Mesenteric fat pad (tissue), 1 donor: ENCODE data around the gene GBF1. TPM values are rescaled to one million over a fixed set of nuclear protein-coding genes. Genes with fewer than 3 reads are reported as not detected.

Experiments used
- DNase-seq: peaks from one replicate; pipeline ENCODE4 v3.0.0-alpha.2; 2020; ENCODE audit warnings: low spot score
- total RNA-seq: library from RNA; stranded (reverse); fragmentation: NEBNext Ultra II Directional; extraction: Animal tissue kit (Norgen Biotek cat#: 25700); gene quantifications from one replicate; pipeline ENCODE4 v1.2.1, GENCODE V29; 2021
- donor health status: DM: yes; HTN: yes; CAD: no.

Gene GBF1
- total RNA-seq, 1 donor from 2014 or later: 34.9 TPM

DNA sequence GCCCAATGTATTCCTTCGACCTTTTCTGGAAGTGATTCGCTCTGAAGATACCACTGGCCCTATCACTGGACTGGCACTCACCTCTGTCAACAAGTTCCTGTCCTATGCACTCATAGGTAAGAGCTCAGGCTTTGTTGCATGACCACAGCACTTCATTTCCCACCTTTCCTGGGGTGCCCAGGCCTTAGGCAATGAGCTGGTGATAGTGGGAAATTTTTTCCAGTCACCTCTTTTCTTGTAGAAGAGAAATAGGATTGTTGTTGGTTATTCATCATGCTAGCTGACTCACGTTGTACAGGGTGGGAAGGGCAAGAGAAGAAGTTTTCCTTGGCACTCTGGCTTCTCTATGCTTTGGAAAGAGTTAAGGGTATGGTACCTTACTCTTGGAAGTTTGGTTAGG is 98.7 kb downstream of the GBF1 start:
- DNase-seq: no peak

DNA sequence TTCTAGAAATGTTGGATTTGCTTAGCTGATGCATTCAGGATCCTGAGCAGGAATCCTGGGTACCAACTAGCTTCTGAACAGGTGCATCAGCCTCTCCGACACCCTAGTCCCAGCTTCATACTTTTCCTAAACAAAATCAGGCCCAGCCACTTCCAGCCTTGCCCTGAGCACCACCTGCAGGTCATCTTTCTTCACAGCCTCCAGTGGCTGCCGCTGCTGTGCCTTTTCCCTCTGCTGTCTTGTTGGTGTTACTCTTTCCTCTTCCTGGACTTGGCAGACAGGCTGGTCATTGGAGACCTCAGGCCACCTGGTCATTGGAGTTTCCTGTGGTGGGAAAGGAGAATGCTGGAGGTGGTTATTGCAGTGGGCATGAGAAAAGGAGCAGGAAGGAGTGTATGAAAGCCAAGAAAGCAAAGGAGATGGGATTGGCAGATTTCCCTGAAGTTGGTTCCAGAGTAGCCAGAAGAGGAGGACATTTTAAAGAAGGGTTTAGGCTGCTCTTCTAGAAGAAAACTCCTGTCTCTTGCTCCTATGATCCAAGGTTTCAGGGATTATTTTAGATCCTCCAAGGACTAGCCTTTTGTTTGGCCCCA is 102.0 kb downstream of the GBF1 start:
- DNase-seq: no peak

DNA sequence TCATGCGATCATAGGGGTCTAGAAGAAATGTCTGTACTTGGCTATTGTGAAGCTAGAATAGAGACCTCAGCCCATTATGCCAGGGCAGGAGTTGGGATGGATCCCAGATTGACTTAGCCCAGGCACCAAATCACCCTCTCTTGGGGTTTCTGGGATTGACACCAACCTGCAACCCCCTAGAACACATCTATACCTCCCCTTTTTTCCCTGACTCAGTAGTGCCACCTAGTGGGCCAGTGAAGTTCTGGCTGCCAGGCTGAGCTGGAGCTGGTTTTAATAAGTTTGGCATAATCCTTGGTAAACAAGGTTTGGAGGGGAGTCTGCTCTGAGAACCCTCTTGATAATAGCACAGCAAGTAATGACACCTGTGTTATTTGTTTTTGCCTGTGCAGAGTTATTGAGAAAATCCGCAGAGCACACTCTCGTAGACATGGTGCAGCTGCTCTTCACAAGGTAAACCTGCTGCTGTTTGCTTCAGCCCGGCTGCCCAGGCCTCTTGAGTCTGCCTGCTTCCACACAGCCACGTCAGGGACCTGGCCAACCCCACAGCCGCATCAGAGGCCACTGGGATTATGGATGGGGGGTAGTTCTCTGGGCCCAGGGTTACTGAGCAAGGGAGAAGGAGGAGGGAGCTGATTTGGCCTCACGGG is 106.9 kb downstream of the GBF1 start:
- no peak for DNase-seq

DNA sequence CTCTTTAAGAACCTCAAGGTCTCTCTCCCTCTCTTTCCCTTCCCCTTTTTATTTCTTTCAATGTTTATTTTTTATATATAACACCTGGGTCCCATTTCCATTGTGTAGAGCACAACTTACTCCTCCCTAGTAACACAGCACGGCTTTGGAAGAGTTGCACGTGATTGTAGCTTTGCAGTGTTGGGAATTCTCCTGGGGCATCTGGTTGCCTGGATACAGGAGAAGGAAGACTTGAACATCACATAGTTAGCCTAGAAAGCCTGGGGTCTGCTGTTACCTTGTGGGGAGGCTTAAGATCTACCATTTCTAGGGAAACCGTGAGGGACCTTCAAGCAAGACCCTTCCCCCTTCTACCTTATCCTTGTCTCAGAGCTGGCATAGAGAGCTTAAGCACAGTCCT is 109.1 kb downstream of the GBF1 start:
- no peak for DNase-seq

DNA sequence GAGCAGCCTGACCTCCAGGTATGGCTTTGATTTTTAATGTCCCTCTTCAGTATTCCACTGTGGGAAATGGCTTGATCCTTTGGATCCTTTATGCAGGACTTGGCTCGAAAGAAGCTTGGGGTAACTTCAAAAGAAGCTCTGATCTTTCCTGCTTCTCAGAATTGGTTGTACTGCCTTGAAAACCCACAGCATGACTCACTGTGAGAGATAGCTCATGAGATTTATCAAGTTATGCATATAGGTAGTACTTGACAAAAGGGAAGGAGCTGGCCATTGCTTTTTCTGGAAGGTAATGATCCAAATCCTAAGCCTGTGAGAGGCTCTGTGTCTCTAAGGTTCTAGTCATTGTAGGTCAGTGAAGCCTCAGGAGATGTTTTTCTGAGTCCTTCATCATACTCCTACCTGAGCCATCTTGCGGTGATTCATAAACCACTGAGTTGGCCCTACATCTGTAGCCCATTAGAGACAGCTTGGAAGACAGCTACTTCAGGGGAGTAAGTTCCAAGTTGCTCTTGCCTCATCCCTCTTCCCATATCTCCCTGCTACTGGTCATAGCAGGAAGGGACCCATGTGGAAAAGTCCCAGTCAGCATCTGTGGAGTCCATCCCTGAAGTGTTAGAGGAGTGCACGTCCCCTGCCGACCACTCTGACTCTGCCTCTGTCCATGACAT is 113.5 kb downstream of the GBF1 start:
- DNase-seq: no peak

DNA sequence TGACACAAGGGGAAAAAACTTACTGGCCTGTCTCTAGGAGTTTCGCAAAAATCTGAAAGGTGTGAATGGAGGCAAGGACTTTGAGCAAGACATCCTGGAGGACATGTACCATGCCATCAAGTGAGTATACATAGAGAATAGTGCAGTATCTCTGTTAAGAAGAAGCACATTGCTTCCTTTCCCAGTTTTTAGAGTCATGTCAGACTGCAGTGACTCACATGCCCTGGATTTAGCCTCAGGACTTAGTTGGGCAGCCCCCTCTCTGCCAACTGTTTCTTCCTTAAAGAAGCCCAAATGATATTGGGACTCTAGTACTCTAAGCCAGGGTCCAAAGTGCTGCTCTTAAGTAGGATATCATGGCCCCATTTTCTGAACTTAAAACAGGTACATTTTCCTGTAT is 122.1 kb downstream of the GBF1 start:
- DNase-seq: no peak

DNA sequence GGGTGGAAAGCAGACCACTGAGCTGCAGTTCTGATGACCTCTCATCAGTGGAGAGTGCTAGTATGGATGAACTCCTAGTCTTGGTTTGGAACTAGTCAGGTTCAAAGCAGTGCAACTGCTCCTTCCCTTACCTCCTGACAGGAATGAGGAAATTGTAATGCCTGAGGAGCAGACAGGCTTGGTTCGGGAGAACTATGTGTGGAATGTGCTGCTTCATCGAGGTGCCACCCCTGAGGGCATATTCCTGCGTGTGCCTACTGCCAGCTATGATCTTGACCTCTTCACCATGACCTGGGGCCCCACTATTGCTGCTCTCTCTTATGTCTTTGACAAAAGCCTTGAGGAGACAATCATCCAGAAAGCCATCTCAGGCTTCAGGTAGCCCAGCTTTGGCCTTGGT is 122.7 kb downstream of the GBF1 start:
- DNase-seq: no peak

DNA sequence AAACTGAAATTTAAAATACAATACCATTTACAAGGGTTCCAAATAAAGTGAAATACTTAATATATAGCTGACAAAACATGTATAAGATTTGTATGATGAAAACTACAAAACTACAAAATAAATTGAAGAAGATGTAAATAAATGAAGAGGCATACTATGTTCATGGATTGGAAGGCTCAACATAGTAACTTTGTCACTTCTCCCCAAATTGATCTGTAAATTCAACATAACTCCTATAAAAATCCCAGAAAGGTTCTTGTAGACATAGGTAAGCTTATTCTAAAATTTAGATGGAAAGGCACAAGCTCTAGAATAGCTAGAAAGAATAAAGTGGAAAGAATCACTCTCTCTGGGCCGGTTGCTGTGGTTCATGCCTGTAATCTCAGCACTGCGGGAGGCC is 126.0 kb downstream of the GBF1 start:
- no peak for DNase-seq

DNA sequence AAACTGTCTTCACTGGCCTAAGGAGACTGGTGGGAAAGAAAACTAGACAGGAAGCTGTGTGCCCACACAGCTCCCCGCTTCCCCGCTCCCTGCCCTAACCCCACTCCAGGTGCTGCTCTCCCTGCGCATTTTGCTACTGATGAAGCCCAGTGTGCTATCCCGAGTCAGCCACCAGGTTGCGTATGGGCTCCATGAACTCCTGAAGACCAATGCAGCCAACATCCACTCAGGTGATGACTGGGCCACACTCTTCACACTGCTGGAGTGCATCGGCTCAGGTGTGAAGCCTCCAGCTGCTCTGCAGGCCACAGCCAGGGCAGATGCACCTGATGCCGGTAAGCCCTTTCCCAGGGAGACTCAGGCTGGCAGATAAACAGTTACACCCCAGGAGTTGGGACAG is 129.9 kb downstream of the GBF1 start:
- DNase-seq: no peak

DNA sequence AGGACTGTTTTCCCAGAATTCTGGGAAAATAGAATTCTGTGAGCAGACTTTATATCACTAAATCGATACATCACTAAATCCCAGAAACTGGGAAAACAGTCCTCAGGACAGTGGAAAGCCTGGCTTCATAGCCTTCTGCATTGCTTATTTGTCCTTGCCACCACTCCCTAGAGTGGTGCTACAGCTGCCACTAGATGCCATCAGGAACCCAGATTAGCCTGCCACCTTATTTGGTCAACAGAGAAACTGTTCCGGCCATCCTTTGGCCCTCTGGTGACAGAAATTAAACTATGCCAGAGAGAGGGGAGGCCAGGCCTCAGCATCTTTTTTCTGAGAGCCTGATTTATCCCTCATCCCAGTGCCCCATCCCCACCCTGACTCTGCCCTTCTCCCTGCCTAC is 130.5 kb downstream of the GBF1 start:
- DNase-seq: no peak

DNA sequence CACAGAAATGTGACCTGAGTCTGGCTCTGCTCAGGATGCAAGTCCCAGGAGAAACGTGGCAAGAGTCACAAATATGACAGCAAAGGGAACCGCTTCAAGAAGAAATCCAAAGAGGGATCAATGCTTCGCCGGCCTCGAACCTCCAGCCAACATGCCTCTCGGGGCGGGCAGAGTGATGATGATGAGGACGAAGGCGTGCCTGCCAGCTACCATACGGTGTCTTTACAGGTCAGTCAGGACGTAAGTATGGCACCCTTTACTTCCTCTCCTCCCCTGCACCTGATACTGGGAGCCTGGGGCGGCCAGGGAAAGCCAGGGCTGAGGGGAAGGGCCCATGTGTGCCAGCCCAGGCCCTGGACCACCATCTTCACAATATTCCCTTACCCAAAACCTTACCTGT is 131.6 kb downstream of the GBF1 start:
- no peak for DNase-seq

DNA sequence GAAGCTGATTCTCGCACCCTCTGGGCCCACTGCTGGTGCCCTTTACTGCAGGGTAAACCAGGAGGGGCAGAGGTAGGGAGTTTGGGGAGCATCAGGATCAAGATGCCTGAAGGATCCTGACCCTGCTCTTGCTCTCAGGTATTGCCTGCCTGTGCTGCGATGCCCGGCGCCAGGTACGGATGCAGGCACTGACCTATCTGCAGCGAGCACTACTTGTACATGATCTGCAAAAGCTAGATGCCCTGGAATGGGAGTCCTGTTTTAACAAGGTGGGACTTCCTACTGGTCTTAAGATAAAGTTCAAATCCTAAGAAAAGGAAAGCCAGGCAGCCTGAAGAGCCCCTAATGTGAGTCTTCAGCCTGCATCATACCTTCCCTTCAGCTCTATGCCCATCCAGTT is 134.1 kb downstream of the GBF1 start:
- no peak for DNase-seq

DNA sequence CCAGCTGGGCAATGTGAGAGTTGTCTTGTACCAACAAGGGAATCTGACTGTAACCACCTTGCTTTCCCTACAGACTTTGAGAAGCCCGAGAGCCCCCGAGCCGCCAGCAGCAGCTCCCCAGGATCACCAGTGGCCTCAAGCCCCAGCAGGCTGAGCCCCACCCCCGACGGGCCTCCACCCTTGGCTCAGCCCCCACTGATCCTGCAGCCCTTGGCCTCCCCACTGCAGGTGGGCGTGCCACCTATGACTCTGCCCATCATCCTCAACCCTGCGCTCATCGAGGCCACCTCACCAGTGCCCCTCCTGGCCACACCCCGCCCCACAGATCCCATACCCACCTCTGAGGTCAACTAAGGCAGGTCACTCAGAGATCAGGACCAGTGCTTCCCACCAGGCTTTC is 136.7 kb downstream of the GBF1 start:
- no peak for DNase-seq

DNA sequence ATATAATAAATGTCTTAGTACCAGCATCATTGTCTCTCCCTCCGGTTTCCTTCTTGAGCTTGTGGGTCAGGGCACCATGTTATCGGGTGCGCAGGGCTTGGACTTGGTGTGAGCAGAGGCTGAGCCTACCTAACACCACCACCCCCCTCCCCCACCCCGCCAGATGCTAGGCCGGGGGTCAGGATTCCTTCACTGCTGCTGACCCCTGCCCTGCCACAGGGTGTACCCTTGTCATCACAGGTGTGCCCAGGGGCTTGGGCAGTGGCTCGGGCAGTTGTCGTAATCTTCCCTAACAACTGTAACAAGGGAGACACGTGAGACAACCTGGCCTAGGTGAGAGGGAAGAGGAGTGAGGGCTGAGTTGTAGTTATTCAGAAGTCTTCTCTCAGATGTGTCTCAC is 137.5 kb downstream of the GBF1 start:
- DNase-seq: no peak

DNA sequence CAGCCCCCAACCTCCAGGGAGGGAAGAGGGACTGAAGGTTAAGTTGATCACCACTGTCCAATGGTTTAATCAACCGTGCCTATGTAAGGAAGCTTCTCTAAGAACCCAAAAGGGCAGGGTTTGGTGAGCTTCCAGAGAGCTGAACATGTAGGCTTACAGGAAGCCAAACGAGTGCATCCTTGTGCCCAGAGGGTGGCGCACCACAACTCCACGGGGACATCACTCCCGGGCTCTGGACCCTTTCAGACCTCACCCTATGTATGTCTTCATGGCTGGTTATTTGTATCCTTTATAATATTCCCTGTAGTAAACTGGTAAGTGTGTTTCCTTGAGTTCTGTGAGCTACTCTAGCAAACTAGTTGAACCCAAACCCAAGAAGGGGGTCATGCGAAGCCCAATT is 138.7 kb downstream of the GBF1 start:
- DNase-seq: no peak

DNA sequence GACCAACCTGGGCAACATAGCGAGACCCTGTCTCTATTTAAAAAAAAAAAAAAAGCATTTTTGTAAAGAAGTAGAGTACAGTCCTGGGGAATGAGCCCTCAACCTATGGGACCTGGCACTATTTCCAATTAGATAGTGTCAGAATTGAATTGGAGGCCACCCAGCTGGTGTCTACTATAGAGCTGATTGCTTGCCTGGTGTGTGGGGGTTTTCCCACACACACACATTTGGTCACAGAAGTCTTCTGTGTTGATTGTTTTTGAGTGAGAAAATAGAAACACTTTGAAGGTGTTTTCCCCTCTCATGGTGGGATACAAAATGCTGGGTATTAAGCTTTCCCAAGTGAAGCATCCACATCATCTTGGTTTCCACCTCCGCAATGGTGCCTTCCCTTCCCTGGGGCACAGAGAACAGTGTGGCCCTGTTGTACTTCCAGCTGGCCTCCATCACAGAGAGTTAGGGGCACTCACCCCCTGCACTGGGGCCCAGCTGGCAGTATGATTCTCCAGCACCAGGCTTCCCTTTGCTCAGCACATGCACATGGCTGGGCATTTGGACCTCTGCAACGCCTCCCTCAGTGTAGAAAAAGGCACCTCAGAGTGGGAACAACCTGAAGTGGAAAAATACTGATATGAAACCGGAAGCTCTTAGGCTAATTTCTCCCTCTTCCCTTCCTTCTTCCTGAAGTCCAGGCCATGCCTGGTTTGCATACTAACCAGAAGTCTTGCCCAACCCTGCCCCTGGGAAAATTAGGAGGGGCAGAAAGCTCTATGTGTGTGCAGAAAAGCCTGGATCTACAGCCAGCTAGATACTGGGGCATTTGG is 139.5 kb downstream of the GBF1 start:
- no peak for DNase-seq

DNA sequence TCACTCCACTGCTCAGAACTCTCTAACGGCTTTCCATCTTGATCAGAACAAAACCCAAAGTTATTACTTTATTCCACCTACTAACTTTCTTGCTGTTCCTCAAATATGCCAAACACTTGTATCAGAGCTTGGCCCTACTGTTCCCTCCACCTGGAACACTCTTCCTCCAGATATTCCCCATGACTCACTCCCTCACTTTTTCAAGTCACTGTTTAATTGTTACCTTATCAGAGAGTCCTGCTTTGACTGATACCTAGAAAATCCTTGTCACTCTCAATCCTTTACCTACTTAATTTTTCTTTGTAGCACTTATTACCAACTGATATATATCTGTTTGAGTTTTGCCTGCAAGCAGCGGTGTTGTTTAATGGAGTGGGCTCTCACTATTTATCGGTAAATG is 144.6 kb downstream of the GBF1 start:
- no peak for DNase-seq

DNA sequence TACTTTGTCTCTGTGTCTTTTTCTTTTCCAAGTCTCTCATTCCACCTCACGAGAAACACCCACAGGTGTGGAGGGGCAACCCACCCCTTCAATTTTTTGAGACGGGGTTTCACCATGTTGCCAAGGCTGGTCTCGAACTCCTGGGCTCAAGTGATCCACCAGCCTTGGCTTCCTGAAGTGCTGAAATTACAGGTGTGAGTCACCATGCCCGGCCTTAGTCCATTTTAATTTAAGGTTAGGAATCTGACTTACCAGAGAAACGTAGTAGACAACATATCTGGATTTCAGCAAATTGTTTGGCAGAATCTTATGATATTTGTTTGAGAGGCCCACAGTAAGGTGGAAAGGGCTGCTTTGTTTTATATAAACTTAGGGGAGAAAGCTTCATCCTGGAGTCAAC is 147.0 kb downstream of the GBF1 start:
- DNase-seq: no peak

DNA sequence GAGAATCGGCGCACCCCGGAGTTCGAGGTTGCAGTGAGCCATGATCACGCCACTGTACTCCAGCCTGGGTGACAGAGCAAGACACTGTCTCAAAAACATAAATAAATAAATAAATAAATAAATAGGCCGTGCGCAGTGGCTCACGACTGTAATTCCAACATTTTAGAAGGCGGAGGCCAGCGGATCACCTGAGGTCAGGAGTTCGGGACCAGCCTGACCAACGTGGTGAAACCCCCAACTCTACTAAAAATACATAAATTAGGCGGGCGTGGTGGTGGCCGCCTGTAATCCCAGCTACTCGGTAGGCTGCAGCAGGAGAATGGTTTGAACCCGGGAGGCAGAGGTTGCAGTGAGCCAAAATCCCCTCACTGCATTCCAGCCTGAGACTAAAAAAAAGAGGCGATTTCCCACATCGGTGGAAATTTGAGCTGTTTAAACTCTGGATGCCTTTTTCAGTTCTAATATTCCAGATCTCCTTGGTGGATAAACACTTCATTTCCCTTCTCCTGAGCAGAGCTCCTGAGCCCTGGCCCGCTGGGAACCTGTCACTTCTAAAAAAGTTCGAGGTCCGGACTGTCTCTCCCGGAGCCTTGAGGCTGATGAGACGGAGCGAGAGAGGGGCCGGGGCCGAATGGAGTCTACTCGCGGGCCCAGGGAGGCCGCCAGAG is 148.2 kb downstream of the GBF1 start:
- no peak for DNase-seq

DNA sequence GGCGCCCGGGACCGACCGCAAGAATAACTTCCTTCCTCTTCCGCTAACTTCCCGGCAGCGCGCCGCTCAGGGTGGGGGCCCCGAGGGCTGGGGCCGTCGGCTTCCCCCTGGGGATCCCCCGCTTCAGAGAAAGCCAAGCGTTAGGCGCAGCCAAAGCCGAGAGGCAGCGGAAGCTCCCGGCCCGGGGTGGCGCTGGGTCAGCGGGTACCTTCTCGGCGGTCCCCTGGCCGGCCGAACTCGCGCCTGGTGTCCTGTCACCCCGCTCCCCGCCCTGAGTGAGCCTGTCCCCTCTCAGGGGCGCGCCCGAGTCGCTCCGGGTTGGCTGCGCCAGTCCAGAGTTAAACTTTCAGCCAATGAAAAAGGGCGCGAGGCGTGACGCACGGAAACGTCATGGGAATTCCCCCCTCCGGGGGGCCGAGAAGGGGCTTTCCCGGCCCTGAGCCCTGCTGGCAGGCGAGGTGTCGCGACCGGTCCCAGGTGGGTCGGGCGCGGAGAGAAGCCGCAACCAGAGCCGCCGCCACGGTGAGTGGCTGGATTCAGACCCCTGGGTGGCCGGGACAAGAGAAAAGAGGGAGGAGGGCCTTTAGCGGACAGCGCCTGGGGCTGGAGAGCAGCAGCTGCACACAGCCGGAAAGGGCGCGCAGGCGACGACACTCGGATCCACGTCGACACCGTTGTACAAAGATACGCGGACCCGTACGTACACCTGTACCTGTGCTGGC is 148.9 kb downstream of the GBF1 start:
- peak; percentile 99 for DNase-seq
